Stimulated activated CD4-positive, alpha-beta T cell treated with anti-CD3 and anti-CD28 coated beads, Interleukin-12 subunit alpha, Interleukin-12 subunit beta, amount 100 ng/mL, for 48 hours (primary cell): ENCODE measurements around the gene WEE2.

ENCODE experiments used
- DNase-seq, 3 donors: peaks; one replicate each; pipeline ENCODE4 v3.0.0-alpha.2; 2020; ENCODE audit warnings: low read depth in 2 of 3, low spot score in 1 of 3

Gene WEE2

DNA sequence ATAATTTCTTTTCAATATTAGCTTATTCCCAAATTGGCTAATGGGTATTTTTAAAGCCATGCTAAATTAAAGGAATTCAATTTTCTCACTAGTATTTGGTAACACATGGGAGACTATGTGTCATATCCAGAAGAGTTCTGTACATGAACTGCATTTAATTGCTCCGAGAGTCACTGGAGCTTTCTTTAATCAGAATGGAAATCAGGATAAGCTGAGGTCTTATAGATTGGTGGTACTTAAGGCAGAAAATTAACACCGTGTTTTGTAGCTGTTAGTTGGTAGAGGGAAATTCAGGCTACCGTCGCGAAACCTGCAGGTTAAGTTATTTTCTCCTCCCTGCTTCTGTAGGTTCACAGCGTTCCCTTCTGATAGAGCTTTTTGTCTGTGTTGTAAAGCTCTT is at the start of gene WEE2:
TSS of gene WEE2 (plus strand) at position 3 of the 400 bp plus-strand sequence. CDS start 406 bp downstream, outside the sequence.
- no peak for DNase-seq

DNA sequence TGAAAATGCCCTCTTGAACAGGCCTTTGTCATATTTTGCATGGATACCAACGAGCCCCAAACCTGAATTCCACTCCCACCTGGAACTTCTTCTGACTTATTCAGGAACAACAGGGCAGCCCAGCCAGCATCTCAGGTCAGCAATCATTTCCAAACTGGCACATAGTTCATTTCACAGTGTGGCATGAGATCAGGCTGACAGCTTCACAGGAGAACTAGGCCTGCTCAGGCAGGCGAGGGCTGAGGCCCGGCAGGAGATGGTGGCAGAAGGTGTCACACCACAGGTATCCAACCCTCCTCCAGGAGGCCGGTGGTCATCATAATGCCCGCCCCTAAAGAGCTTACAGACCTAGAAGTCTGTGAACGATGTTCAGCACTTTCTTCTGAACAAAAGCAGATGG is 48.7 kb upstream of the WEE2 start:
- DNase-seq: no peak

DNA sequence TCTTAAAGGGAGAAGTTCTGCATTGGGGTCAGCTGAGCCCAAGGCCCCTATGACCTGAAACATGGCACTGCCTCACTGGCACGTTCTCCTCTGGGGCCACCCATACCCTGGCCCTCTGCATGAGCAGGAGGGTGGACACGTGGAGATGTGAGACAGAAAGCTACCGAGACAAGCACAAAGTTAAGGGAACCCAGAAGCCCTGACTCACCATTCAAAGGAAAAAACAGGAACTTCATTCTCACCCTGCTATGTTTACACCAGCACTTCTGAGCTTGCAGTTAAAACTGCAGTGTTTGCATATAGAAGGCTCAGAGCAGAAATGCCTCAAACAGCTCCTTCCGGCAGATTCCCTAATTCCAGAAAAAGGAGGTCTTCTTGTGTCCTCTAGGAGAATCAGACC is 47.9 kb upstream of the WEE2 start:
- no peak for DNase-seq

- DNase-seq: no peak
Observed at GRCh38 chr7:141663081-141663849, 44.9 kb upstream of the WEE2 start.

GRCh38 chr7:141664450-141664849 is 43.7 kb upstream of the WEE2 start:
- no peak for DNase-seq

DNA sequence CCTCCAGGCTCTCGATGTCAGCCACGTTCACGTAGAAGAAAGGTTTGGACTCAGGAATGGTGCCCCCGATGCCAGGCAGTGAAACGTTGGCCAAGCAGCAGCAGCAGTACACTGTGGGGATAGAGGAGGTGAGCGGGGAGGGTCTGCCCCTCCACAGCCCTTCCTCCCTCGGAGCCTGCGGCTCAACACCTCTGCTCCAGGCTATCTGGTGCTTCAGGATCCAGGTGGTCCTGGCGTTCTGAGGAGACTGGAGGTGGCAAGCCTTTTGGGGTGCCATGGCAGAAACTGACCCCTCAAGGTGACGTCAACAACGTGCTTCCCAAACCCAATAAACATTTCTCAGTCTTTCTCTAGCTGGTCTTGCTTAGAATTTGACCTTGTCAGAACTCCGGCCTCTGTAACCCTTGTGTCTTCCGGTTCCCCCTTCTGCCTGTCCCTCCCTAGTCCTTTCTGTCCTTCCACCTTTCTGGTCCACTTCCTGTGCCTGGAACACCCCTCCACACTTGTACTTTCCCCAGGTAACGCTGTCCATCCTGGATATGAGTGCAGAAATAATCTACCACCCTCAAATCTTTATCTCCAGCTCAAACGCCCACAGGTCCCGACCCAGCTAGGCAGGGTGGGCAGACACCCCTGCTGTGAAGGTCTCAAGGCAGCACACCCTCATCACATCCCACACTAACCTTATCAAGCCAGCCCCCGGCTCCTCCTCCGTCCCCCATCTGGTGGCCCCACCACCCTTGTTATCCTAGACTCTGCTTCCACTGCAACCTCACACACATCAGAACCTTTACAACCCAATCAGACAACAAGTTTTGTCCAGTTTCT is 42.7 kb upstream of the WEE2 start:
- DNase-seq: no peak

DNA sequence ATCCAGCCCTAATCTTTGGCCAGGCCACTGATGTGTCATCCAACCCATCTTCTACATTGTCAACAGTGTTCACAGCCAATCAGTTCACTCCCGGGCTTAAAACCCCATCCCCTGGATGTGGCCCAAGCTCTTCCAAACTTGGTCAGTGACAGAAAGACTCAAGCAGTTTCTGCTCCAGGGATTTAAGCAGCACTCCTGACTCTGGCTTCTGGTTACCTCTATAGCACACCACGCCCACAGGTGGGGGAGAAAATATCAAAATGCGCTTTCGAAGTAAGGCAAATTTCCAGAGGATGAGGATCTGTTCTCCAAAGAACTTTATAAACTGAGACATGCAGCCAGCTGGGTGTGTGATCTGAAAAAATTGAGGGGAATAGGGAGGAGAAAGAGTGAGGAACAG is 42.1 kb upstream of the WEE2 start:
- DNase-seq: no peak

- DNase-seq: no peak
Observed at GRCh38 chr7:141668853-141669252, 39.3 kb upstream of the WEE2 start.

- DNase-seq: no peak
Observed at GRCh38 chr7:141671705-141672496, 36.3 kb upstream of the WEE2 start.

GRCh38 chr7:141673346-141673745 is 34.8 kb upstream of the WEE2 start:
- no peak for DNase-seq

DNA sequence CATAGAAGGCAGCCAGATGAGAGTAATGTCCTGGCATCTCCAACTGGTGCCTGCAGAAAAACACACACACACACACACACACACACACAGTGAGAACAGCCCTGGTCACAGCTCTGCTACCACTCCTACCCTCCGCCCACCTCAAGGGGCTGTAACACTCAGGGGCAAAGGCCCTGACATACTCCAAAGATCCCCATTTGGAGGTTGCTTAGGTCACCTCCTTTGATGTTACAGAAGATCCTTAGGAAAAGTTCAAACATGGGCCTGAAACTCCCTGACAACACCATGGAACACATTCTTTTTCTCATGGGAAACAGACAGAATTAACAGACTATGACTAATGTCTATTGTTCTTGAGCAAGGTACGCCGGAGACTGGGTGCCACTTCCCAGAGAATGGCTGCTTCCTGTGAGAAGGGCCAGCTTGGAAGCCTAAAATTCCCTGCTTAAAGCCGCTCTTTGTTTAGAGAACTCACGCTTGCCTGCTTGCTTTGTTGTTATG is 33.9 kb upstream of the WEE2 start:
- DNase-seq: no peak

GRCh38 chr7:141674702-141675101 is 33.5 kb upstream of the WEE2 start:
- DNase-seq: no peak

DNA sequence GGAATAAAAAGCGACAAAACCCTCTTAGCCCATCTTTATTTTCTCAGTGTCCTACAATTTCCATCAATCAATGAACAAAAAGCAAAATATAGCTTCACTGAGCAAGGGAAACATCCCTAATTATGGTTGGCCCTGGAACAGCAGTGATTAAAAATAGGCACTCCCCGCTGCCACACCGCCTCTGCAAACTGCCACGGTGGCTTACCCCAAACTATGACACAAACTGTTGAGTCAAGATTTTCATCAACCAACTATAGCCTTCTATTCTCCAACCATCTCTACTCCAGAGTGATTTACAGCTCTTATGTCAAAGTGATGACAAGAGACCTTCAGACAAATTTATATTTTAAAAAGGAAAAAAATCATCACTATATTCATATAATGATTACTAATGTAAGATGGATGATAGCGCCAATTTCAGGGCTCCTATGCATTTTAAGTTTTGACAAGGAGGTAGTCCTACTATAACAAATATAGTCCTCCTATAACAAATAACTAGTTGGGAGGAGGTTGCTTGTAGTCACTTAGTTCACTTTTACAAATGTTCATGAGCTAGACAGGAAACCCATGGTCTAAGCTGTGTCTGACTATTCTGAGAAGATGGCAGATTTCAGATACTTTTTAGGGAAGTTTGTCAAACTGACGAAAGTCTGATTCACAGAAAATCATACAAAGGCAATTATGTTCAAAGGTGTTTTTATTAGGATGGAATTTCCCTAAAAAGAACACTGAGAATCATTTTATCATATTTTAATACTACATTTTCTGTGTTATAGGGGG is 32.5 kb upstream of the WEE2 start:
- DNase-seq: no peak

DNA sequence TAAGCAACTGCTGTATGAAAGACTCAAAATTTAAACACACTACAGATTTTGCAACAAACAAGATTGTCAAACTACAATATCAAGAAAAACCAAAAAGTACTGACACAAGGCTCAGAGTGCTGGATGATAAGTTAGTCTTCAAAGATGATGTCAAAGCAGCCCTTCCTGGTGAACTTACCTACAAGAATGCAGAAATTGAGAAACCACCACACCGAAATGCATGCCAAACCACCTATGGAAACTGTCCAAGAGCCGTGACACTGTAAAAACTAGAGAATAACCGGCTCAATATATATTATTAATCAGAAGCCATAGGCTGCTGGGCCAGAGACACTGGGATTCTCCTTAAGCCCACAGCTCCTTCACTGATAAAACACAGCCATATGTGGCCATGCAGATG is 31.5 kb upstream of the WEE2 start:
- no peak for DNase-seq

DNA sequence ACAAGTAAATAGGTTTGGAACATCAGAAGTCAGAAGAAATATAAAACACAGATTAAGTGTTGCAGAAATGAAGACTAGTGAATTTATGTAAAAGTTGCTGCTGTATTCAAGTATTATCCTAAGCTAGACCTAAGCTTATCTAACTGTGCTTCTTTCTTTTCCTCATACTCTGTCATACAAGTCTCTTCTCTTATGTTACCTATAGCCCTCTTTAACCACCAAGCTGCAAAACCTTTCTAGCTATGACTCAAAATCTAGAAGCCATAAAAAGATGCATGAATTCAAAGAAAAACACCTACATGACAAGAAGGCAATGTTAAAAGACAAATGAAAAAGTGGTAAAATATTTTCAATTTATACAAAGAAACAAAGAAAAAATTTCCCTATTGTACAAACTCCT is 29.1 kb upstream of the WEE2 start:
- no peak for DNase-seq

DNA sequence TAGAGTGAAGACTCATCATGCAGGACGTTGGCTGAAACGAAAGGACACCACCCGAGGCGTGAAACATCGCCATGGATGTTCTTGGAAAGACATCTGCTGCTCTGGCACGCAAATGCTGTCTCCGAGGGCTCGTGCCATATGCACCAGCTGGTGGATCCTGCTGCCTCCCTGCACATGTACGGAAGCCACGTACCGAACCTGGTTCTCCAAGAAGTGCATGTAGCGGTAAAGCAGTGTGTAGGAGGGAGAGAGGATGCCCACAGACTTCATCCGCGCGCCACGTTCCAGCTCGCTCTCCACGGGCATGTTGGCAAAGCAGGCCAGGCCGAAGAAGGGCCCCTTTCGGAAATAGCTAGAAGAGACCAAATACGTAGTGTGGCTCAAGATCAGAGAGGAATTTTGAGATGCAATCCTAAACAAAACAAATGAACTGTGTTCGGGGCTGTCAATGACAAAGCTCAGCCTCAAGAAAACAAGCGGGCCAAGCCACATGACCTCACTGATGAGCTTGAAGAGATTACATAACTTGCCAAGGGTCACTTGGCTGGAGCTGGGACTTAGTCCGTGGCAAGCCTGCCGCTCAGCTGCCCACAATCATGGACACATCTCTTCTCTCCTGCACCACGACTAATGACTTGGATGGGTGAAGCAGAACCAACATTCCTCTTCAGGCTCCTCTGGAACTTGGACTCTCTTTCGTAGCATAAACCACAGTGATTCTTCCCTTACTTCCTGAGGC is 22.7 kb upstream of the WEE2 start:
- no peak for DNase-seq

GRCh38 chr7:141686074-141686473 is 22.1 kb upstream of the WEE2 start:
- DNase-seq: no peak

GRCh38 chr7:141686670-141687069 is 21.5 kb upstream of the WEE2 start:
- no peak for DNase-seq

DNA sequence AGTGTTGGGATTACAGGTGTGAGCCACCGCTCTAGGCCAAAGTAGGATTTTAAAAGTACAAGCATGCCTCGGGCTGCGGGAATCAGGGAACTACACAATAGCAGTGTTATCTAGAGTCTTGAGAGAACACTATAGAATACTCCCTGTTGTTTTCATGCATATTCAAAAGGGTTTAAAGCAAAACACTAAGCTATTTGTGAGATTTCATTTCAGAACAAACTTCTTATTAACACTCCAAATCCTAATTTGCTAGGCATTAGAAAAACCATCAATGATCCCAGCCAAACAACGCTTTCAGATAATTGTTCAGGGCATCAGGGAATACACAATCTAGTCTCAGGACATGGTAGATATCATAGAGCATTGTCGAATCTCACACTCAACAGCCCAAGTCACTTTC is 20.1 kb upstream of the WEE2 start:
- DNase-seq: no peak
